ENCODE results near the gene INIP.

DNA sequence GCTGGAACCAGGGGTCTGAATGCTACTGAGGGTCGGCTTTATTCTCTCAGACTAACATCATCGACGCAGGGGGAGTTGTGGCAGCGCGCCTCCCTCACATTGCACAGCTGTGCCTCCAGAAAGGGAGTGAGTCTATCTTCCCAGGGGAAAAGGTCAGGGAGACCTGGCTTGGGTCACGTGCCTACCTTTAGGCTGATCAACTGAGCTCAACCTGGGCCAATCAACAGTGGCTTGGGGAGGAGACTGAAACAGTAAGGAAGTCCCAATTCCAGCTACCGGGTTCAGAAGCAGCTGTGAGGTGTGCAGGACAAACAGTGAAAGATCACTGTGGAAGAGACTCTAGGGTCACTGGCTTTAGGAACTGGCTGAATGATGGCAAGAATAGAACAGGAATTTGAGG is 46.9 kb upstream of the INIP start:
- TF ChIP-seq EP300 (IDR thresholded peaks at IDR 0.05; ENCODE audit: low read depth) (no peak), POLR2A (IDR thresholded peaks at IDR 0.05) (peak; percentile 33)
- TF ChIP-seq, protein P1, sequence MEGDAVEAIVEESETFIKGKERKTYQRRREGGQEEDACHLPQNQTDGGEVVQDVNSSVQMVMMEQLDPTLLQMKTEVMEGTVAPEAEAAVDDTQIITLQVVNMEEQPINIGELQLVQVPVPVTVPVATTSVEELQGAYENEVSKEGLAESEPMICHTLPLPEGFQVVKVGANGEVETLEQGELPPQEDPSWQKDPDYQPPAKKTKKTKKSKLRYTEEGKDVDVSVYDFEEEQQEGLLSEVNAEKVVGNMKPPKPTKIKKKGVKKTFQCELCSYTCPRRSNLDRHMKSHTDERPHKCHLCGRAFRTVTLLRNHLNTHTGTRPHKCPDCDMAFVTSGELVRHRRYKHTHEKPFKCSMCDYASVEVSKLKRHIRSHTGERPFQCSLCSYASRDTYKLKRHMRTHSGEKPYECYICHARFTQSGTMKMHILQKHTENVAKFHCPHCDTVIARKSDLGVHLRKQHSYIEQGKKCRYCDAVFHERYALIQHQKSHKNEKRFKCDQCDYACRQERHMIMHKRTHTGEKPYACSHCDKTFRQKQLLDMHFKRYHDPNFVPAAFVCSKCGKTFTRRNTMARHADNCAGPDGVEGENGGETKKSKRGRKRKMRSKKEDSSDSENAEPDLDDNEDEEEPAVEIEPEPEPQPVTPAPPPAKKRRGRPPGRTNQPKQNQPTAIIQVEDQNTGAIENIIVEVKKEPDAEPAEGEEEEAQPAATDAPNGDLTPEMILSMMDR (IDR thresholded peaks at IDR 0.05) = no peak
